Right kidney (tissue), 9 donors: ENCODE results near the gene TK1.
"Not testable (repeated sequence)": the region's sequence is repeated elsewhere in the genome, so short reads cannot be mapped to it uniquely, and the experiment has no call there.

Source experiments
- DNase-seq: peaks from one replicate; pipeline ENCODE4 v3.0.0-alpha.2; 2016
- long read RNA-seq, 8 donors: transcript quantifications; one replicate each; lab custom pipeline, GENCODE V29; 2026

Gene TK1
- long read RNA-seq, donor 1, transcript TK1-201 (7 exons, 1,628 nt): major isoform, 30 of 33 reads
- long read RNA-seq, donor 1, partial matches to known transcripts: 0 of 33 reads
- long read RNA-seq, donor 1, other reads (novel, unspliced or antisense): 0 of 33 reads
- long read RNA-seq, donor 2, transcript TK1-201 (7 exons, 1,628 nt): major isoform, 21 of 22 reads
- long read RNA-seq, donor 2, partial matches to known transcripts: 0 of 22 reads
- long read RNA-seq, donor 2, other reads (novel, unspliced or antisense): 0 of 22 reads
- long read RNA-seq, donor 3, transcript TK1-201 (7 exons, 1,628 nt): major isoform, 9 of 64 reads
- long read RNA-seq, donor 3, partial matches to known transcripts: 49 of 64 reads
- long read RNA-seq, donor 3, other reads (novel, unspliced or antisense): 5 of 64 reads
- long read RNA-seq, donor 4, transcript TK1-201 (7 exons, 1,628 nt): major isoform, 16 of 16 reads
- long read RNA-seq, donor 4, partial matches to known transcripts: 0 of 16 reads
- long read RNA-seq, donor 4, other reads (novel, unspliced or antisense): 0 of 16 reads
- long read RNA-seq, donor 5, transcript TK1-201 (7 exons, 1,628 nt): major isoform, 28 of 38 reads
- long read RNA-seq, donor 5, partial matches to known transcripts: 0 of 38 reads
- long read RNA-seq, donor 5, other reads (novel, unspliced or antisense): 6 of 38 reads
- long read RNA-seq, donor 6, transcript TK1-201 (7 exons, 1,628 nt): major isoform, 20 of 22 reads
- long read RNA-seq, donor 6, partial matches to known transcripts: 0 of 22 reads
- long read RNA-seq, donor 6, other reads (novel, unspliced or antisense): 0 of 22 reads
- long read RNA-seq, donor 7: 0 reads
- long read RNA-seq, donor 8, transcript TK1-201 (7 exons, 1,628 nt): major isoform, 22 of 105 reads
- long read RNA-seq, donor 8, partial matches to known transcripts: 69 of 105 reads
- long read RNA-seq, donor 8, other reads (novel, unspliced or antisense): 11 of 105 reads

- DNase-seq: peak; percentile 96
Observed at GRCh38 chr17:78186692-78187595, at the start of gene TK1, which contains the start of gene AFMID. TK1 (minus strand) TSS chr17:78187052; CDS start chr17:78186994, 58 bp downstream. AFMID (plus strand) TSS chr17:78187362; CDS start chr17:78187371, 9 bp downstream.

GRCh38 chr17:78235885-78236284, 49.0 kb upstream of the TK1 start:
- no peak for DNase-seq

DNA sequence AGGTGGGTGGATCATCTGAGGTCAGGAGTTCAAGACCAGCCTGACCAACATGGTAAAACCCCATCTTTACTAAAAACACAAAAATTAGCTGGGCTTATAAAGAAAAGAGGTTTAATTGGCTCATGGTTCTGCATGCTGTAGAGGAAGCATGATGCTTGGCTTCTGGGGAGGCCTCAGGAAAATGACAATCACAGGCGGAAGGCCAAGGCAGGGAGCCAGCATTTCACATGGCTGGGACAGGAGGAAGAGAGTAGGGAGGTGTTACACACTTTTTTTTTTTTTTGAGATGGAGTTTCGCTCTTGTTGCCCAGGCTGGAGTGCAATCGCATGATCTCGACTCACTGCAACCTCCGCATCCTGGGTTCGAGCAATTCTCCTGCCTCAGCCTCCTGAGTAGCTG, 48.2 kb upstream of the TK1 start:
- DNase-seq: not testable (repeated sequence)

GRCh38 chr17:78234261-78234865, 47.5 kb upstream of the TK1 start:
- no peak for DNase-seq

- no peak for DNase-seq
Observed at GRCh38 chr17:78233678-78234077, 46.8 kb upstream of the TK1 start.

GRCh38 chr17:78232859-78233173, 46.0 kb upstream of the TK1 start:
- no peak for DNase-seq

GRCh38 chr17:78231991-78232858, 45.4 kb upstream of the TK1 start:
- DNase-seq: no peak

DNA sequence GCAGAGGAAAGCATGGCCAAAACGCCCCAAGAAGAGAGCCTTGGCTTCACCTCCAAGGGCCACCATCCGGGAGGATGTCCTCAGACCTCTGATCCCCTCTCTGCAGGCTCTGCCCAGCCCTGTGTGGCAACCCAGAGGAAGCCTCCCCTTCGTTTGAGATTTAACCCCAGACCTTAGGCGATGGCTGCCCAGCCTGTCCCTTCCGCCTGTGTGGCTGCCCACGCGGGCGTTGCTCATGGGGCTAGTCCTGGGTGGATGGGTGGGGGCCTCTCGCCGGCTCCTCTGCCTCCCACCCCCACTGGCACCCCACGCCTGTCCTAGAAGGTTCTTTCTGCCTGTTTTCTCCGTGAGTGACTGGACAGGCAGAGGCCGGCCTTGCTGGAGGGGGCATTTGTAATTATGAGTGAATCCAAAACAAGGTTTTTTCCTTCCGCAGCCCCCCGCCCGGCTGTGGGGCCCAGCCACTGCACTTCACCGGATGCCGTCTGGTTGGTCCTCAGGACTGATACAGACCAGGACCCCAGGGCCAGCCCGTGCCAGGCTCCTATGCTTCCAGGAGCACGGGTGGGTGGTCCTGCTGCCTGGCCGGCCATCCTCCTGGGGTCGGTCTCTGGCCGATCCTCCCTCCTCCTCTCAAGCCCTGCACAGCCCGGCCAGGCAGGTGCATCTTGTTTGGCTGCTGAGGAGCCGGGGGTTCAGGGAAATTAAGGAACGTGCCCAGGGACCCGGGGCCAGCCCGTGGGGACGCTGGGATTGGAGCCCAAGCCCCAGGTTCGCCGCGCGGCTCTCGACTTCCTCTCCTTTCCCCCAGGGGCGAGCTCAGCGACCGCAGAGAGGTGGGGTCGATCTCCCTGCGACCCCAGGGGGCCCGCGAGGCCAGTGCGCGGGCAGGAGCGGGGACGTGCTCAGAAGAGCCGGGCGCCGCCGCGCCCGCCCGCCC, 44.4 kb upstream of the TK1 start, which contains the start of gene TMEM235:
Gene TMEM235, plus strand, starts transcription at position 636 of the 940 bp plus-strand sequence. CDS start 393 bp downstream, outside the sequence.
- no peak for DNase-seq

DNA sequence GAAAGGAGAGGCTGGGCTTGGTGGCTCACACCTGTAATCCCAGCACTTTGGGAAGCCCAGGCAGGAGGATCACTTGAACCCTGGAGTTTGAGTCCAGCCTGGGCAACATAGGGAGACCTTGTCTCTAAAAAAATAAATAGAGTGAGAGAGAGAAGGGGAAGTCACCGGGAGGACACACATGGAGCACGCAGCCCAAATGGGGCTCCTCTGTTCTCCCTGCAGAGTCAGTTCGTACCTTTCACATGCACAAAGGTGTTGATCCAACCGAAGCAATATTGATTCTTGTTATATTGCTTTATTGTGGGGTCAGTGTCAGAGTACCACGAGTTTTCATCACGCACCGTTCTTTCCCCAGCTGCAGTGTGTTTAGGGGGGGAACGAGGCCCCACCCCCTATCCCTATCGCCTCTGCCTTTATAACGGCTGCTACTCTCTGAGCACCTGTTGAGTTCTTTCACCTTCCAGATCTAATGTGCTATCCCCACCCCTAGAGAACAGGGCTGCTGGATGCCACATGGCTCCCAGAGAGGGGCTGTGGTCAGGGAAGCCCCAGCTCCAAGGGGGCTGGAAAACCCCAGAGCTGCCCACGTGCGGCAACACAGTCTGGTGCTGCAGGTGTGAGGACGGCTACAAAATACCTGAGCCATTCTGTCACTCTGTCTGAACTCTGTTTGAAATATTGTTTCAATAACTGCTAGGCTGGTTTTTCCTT, 43.6 kb upstream of the TK1 start:
- no peak for DNase-seq

GRCh38 chr17:78228176-78228575, 41.3 kb upstream of the TK1 start:
- no peak for DNase-seq

DNA sequence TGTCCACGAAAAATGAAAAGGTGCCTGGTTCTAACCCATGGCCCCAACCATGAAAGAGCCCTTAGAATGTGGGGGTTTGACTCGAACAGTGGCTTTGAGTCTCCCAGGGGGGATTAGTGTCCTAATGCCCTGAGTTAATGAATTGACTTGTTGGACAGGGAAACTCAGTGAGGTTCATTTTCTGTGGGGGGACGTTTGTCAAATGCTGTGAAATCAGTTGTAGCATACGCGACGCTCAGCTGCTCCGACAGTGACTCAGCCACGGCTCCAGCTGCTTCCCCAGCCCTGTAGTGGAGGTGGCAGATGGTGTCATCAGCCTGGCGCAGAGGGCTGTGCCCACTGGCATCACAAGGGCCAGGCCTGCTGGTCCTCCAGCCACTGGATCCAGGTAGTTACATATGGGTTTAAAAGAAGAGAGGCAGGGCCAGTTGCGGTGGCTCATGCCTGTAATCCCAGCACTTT, 40.6 kb upstream of the TK1 start:
- DNase-seq: no peak

DNA sequence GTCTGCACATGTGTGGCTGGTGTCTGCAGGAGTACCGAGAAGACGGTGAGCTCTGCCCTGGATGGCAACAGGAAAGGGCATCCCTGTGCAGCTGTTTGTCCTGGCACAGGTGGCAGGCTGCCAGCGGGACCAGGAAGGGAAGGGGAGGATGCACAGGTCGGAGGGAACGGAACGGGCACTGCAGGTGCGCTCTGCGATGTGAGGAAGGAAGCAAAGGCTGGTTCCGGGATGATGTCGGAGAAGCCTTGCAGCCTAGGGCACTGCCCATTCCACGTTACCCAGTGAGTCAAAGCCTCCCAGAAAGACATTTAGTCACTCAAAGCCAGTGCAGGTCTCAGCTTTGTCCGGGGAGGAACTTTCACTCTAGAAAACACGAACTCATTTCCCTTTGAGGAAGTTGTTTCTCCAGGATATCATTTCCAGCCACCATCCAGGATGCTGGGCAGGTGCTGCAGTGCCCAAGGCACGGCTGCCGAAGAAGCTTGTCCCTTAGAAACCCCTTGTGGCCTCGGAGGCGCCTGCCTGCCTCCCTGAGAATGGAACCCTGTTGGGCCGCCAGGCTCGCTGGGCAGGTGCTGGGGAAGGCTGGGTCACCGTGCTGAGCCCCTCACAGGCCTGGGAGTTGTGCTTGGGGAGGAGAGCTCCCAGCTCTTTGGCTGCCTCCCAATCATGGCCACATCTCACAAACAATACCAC, 40.1 kb upstream of the TK1 start:
- no peak for DNase-seq

DNA sequence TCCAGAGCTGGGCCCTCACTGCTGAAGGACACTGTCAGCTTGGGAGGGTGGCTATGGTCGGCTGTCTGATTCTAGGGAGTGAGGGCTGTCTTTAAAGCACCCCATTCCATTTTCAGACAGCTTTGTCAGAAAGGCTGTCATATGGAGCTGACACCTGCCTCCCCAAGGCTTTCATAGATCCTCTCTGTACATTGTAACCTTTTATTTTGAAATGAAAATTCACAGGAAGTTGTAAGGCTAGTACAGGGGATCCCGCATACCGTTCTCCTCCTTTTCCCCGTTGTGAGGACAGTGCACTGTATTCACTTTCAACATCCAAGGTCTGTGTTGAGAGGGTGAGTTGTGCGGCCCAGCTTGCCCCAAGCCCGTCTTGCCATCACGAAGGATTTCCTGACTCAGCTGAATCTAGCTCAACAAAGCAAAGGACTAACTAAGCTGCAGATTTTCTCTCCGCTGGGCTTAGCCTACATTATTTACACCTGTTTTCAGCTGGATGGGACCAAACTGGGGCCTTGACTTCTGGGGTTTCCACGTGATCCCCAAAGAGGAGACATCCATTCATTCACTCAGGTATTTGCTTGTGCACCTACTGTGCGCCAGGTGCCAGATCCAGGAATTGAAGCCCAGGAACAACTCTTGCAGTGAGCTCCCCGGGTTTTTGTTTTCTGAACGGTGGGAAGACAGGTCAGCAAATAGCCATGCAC, 39.4 kb upstream of the TK1 start:
- no peak for DNase-seq

GRCh38 chr17:78225088-78225865, 38.4 kb upstream of the TK1 start:
- no peak for DNase-seq

DNA sequence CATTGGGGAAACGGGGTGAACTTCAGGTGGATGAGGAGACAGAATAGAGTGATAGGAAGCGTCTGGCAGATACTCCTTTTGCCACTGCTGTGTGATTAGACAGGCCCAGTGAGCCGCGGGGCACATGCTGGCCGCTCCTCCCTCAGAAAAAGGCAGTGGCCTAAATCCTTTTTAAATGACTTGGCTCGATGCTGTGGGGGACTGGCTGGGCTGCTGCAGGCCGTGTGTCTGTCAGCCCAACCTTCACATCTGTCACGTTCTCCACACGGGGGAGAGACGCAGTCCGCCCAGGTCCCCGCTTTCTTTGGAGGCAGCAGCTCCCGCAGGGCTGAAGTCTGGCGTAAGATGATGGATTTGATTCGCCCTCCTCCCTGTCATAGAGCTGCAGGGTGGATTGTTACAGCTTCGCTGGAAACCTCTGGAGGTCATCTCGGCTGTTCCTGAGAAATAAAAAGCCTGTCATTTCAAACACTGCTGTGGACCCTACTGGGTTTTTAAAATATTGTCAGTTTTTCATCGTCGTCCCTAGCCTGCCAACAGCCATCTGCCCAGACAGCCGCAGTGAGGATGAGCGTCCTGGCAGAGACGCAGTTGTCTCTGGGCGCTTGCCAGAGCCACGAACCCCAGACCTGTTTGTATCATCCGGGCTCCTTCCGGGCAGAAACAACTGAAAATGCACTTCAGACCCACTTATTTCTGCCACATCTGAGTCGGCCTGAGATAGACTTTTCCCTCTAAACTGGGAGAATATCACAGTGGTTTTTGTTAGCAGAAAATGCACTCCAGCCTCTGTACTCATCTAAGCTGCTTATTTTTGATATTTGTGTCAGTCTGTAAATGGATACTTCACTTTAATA, 37.6 kb upstream of the TK1 start:
- no peak for DNase-seq
